NCI-H1436 treated with DMSO at 0.1 percent for 48 hours (cell line): ENCODE results near the gene S100B.
"Not testable (repeated sequence)": the region's sequence is repeated elsewhere in the genome, so short reads cannot be mapped to it uniquely, and the experiment has no call there.

Source experiments
- DNase-seq: peaks from one replicate; lab custom pipeline; 2025; lab: John Stamatoyannopoulos, UW

S100B gene

DNA sequence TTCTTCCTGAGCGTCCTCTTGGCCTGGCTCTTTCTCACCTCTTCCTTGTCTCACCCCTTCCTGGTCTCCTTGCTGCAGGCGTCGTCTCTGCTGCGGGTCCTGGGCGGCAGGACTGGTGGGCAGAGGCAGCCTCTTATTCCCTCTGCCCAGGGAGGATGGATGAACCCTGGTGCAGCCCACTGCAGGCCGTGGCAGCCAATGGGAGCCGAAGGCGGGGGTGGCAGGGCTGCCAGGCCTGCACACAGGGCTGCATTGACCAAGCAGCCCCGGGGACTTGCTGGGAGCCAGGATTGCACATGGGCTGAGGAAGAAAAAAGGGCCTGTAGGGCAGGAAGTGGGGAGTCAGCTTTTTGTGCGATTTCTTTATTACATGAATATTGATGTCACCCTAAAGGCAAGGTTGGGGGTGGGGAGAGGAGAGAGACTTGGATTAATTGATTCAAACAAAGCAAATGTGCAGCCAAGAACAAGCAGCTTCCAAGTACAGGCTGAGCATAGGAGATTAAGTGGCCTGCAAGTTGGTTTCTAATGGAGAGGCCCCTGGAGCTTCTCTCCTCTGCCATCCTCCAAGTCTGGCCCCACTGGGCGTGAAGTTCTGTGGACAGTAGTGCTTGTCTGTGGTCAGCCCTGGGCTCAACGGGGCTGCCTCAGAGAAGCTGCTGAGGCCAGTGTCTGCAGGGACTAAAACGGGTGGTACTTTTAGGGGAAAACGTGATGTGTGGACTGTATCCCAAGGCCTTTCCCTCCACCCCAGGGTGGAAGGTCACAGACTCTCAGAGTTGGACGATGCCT lies at the start of gene S100B:
Gene S100B (minus strand): TSS at position 108 of the 792 bp plus-strand sequence. CDS start 2,667 bp downstream, outside the sequence.
- no peak for DNase-seq

DNA sequence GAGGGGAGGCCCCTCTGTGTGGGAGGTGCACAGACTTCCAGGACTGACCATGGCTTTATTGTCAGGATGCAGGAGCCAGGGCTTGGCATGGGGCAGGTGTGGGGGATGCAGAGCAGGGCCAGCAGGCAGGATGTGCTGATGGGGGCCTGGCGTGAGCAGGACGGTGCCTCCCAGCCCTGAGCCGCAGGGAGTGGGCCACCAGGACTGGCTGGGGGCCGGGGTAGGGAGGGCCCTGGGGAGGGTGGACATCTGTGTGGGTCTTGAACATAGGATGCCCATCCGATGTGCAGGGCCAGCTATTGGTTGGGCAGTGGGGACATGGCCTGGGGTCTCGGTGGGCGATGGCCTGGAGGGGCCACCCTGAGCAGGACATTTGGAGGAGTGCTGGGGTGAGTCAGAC lies 46.2 kb upstream of the S100B start:
- no peak for DNase-seq

DNA sequence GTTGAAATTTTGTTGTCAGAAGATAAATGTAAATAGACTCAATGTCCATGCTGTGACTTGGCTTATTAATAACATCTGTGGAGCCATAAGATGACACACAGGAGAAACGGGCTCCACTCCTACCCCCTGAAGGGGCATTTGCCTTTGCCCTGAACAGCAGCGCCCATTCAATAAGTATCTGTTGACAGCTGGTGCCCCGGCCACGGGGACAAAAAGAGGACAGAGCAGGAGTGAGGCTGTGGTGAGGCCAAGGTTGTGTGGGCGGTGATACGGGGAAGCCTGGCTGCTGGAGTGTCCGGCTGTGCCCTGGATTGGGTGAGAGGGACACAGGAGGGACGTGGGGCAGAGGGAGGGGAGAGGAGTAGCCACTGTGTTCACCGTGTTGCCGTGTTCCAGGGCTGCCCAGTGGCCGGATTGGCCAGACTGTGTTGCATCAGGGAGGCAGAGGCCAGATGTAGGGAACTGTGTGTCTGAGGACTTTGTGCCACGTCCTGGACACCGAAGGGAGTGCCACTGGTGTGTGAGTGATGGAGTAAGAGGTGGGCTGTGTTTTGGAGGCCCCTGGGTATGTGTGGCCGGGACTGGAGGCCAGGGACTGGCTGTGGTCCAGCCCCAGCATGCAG lies 45.7 kb upstream of the S100B start:
- DNase-seq = no peak

DNA sequence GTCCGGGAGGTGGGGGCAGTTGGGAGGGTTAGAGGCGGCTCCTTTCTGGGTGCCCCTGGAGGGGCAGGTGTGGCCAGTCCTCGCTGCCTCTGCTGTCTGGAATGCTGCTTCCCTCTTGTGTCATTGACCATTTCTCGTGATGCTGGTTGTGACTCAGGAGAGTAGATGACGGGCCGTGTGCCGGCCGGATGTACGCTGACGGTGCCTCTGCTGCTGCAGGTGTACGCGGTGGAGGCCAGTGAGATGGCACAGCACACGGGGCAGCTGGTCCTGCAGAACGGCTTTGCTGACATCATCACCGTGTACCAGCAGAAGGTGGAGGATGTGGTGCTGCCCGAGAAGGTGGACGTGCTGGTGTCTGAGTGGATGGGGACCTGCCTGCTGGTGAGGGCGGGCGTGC lies 44.5 kb upstream of the S100B start:
- no peak for DNase-seq

DNA sequence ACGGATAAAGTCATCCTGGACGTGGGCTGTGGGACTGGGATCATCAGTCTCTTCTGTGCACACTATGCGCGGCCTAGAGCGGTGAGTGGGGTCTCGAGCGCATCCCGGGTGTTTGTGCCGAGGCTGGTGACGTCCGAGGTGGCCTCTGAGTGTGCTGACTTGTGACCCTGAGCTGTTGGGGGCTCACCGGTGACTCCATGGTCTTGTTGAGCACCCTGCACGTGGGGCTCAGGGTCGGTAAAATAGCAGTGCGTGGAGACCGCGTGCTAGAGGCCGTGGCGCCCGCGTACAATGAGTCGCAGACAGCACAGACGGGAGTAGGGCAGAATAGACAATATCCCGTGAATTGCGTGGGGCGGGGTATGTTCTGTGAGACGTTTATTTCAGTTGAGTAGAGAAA lies 43.7 kb upstream of the S100B start:
- no peak for DNase-seq

DNA sequence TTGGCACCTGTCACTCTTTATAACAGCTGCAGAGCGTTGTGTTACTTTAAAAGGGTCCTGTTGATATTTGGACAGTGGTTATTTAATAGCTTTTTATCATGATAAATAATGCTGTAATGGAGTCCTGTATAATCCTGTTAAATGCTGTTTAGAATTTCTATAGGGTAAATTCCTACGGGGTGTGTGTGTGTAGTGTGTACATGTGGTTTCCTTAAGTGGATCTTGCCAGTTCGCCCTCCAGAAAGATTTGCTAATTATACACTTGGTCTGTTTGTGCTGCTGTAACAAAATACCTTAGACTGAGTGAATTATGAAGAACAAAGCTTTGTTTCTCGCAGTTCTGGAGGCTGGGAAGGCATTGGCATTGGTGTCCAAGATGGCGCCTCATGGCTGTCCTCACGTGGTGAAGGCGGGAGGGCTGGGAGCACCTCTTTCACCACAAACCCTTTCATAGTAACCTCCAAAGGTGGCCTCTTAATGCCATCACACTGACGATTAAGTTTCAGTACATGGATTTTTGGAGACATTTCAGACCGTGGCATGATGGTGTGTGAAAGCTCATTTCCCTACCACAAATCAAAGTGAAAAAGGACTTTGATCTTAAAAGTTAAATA lies 41.8 kb upstream of the S100B start:
- no peak for DNase-seq

DNA sequence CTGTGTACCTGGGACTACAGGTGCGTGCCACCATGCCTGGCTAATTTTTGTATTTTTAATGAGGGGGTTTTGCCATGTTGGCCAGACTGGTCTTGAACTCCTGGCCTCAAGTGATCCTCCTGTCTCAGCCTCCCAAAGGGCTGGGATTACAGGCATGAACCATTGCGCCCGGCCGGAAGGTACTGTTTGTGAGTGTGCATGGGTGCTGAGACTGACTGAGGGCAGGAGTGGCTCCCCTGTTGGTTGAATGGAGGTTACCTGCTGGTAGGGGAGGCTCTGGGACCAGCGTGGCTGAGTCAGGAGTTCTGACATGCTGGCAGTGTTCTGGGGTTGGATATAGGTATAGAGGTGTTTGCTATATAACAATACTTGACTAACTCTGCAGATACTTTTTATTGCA lies 41.0 kb upstream of the S100B start:
- no peak for DNase-seq

DNA sequence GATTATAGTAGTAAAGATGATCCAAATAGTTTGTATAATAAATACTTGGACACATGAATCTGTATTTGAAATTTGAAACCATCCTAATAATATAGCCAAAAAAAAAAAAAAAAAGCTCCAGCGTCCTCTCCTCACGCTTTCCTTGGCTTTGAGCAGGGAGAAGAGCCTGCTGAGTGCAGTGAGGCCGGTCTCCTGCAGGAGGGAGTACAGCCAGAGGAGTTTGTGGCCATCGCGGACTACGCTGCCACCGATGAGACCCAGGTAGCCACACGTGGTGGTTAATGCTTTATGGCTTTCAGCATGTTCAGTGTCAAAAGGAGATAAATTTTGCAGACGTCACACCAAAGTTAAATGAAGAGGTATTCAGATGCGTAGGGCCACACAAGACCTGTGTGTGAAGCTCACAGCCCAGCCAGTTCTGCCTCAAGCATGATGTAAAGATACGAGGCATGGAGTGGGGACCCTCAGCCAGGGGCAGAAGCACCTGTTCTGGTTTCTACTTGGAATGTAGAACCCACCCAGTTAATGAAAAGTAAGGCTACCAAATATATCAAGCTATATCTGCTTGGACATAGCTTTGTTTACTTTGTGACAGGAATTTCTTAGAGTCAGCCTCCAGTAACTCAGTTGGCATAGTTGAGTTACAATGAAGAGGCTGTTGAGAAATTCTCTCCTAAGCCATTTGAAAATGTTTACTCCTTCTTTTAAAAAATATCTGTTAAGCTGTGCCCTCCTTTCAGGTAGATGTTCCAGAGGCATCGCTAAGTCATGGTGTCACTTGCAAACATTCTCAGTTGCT lies 38.7 kb upstream of the S100B start:
- no peak for DNase-seq

DNA sequence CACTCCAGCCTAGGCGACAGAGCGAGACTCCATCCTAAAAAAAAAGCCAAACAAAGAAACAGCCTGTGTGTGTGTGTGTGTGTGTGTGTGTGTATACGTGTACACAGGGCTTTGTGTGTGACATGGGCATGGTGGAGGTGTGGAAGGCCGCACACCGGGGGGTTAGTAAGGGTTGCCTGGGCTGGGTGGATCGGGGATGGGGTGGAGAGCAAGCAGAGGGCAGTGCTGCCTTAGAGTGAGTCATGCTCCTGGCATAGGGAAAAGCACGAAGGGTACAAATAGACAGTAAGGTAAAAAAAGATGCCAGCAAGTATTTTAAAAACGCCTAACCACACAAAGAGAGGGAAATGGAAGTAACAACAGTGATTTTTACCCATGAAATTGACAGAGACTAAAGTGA lies 36.8 kb upstream of the S100B start:
- no peak for DNase-seq

DNA sequence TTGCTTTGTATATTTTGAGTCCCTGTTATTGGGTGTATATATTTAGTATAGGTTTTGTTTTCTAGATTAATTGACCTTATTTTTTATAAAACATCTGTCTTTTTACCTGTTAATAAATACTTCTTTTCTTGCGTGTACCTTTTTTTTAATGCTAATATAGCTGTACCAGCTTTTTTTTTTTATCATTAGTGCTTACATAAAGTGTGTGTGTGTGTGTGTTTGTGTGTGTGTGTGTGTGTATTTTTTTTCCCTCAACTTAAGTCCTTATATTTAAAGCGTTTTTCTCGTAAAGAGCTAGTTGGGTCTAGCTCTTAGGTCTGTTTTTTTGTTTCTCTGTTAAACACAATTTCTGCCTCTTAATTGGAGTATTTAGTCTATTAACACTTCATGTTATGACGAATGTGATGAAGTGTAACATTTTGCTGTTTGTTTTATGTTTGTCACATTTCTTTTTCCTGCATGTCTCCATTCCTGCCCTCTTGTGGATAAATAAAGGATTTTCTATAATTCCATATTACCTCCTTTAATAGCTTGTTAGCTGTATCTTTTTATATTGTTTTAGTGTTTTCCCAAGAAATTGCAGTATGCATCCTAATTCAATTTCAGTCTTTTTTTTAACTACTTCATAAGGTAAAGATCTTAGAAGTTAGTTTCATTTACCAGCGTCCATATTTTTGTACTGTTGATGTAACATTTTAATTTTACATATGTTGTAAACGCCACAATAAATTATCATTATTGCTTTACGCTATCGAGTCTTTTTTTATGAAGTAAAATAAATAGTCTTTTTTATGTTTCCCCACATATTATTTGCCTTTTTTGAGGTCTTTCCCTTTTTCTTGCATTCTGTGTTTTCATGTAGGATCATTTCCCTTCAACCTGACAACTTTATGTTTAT lies 34.9 kb upstream of the S100B start:
- no peak for DNase-seq

DNA sequence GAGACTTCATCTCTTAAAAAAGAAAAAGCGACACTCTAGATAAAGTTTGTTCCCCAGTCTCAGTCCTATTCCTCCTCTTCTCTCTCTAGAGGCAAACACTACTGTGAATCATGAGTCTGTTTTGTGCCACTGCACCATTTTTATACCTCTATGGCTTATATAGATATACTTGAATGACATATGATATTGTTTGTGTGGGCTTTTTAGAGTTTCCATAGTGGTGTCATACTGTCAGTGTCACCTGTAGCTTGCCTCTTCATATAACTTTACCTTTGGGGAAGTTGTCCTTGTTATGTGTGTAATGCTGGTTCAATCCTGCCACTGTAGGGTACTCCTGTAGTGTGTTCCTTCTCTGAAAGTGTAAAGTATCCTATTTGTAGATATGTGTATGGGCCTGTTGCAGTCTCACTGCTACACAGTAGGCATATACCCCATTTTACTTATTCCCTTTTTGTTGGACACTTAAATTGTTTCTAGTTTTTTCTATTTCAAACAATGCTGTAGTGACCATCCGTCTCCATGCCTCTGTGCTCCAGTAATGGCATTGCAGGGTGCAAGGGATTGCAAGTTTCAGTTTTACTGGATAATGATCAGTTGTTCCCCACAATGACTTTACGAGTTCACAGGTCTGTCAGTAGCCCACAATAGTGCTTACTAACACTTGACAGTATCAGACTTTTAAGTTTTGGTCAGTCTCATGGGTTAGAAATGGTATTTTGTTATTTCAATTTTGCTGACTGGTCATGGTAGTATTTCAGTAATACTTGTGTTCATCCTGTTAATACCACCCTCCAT lies 33.3 kb upstream of the S100B start:
- no peak for DNase-seq

DNA sequence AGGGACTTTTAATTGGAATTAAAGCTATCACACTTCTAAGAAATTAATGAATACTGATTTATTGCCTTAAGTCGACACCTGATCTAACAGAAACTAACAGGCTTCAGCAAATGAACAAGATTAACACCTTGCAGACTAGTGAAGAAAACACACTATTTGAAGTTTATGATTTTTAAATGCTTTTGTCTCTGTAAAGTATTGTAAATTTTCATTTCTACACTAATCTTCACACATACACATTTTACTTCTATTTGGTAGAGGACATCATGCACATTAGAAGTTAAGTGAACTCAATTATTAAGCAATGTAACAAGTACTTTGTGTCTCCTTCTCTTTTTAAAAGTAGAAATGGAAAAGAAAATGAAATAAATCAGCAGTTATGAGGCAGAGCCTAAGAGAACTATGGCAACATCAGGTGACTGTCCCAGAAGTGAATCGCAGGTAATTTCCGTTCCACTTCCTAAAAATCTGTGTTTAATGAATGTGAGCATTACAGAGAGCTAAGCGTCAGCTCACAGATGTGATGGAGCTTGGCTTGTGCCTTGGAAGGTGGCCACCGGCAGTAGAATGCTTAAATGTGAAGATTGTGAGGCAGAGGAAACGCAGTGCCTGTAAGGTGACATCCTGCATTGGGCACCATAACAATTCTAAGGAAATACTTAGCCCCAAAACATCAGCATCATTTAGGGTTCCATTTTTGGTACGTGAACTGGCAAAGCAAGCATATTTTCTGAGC lies 31.8 kb upstream of the S100B start:
- no peak for DNase-seq

DNA sequence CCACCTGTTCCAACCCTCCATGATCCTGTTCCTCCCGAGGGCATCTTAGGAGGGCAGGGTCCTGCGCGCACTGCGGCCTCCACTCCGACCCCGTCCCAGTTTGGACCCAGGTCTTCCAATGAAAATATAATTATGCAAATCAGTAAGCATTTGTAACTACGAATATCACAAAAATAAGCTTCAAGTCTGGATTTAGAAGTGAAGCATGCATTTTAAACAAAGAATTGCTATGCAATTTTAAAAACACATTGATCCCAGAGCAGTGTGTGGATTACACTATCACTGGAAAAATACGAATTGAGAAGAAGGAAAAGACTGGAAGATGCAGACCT lies 31.3 kb upstream of the S100B start:
- DNase-seq = no peak

DNA sequence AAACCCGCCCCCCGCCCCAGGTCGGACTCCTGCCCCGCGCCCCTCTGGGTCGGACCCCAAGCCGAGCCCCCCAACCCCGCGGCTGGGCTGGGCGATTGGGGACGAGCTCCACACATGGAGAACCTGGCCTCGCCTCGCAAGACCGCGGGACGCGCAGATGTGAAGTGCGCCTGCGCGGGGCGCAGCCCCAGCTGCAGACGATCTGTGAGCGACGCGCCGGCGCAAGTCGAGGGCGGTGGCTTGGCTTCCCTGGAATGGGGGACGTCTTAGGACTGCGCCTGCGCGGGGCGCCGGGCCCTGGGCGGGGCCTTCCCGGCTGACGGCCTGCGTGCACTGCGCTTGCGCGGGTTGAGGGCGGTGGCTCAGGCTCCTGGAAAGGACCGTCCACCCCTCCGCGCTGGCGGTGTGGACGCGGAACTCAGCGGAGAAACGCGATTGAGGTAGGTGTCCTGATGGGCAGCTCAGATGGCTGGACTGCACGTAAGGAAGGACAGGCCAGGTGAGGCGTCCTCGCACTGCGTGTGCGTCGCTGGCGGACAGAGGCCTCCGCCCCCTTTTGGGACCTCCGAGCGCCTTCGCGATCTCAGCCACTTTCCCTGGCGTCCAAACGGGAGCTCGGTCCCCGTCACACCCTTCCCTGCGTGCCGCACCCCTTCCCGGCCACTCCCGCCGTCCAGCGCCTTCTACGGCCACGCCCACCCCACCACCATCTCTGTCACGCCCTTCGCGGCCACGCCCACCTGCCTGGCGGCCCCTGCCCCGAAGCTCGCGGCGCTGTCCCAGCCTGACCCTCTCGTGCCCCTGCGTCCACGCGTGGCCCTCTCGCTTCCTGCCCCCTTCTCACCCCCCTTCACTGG lies 30.7 kb upstream of the S100B start, which contains the start of gene PRMT2:
Gene PRMT2 (plus strand): TSS at position 351 of the 857 bp plus-strand sequence. CDS start 1,278 bp downstream, outside the sequence.
- peak; percentile 75 for DNase-seq

DNA sequence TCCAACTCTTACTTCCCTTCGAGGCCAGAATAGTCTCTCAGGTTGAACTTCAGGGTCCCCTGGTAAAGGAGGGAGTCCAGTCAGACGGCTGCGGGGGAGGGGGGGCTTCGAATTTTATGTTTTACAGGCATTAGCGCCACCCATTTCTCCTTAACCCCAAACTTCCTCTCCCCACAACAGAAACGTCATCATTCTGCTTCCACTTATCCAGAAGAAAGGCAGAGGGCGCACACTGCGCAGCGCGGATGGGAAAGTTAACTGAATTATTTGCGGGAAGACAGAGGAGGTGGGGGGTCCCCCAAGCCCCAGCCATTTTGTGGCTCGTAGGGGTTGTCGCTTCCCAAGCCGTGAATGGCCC lies 30.1 kb upstream of the S100B start:
- DNase-seq = peak; percentile 55

DNA sequence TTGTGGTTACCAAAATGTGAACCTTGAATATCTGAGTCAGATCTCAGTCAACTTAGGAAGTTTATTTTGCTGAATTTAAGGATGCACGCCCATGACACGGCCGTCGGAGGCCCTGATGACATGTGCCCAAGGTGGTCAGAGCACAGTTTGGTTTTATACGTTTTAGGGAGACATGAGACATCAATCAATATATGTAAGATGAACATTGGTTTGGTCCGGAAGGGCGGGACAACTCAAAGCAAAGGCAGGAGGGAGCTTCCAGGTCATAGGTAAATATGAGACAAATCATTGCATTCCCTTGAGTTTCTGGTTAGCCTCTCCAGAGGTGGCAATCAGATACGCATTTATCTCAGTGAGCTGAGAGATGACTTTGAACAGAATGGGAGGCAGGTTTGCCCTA lies 29.5 kb upstream of the S100B start:
- no peak for DNase-seq

DNA sequence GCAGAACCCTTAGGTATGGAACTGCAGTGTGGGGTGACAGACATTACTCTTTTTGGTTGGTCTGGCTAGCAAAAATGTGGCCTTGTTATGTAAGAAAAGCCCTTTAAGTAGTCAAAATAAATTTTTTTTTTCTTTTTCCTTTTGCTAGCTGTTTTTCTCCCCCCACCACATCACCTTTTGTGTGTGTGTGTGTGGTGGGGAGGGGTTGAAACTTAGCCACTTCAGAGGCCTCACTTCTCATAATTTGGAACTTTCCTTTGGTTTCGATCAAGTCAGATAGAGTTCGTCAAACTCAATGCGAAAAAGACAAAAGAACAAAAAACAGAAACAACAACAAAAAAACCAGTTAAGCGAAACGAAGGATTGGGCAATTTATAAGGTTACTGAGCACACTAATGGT lies 28.7 kb upstream of the S100B start:
- DNase-seq = no peak

DNA sequence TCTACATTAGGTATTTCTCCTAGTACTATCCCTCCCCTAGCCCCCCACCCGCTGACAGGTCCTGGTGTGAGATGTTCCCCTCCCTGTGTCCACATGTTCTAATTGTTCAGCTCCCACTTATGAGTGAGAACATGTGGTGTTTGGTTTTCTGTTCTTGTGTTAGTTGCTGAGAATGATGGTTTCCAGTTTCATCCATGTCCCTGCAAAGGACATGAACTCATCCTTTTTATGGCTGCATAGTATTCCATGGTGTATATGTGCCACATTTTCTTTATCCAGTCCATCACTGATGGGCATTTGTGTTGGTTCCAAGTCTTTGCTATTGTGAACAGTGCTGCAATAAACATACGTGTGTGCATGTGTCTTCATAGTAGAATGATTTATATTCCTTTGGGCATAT lies 26.0 kb upstream of the S100B start:
- not testable (repeated sequence) for DNase-seq

DNA sequence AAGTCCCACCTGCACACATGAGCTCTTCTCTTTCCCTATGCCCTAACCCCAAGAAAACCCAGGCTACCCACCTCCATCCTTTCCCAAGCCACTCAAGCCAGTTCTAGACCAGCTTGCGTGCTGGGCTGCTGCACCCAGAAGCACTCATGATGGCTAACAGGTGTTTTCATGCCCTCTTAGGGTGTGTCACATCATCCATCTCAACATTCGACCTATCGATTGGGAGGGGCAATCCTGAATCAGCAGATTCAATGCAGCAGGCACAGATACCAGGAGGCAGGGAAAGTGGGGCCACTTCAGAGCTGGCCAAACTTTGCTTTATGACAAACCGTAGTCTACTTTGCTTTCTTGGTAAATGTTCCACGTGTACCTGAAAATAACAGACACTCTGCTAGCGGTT lies 24.0 kb upstream of the S100B start:
- DNase-seq = no peak
